ENCODE results near the gene GPRASP2. TPM values are rescaled to one million over a fixed set of nuclear protein-coding genes. Genes with fewer than 3 reads are reported as not detected.
"Not testable (repeated sequence)": the region's sequence is repeated elsewhere in the genome, so short reads cannot be mapped to it uniquely, and the experiment has no call there.

The GPRASP2 gene
- 11.5 and 13.2 TPM in 2 replicates for total RNA-seq

DNA sequence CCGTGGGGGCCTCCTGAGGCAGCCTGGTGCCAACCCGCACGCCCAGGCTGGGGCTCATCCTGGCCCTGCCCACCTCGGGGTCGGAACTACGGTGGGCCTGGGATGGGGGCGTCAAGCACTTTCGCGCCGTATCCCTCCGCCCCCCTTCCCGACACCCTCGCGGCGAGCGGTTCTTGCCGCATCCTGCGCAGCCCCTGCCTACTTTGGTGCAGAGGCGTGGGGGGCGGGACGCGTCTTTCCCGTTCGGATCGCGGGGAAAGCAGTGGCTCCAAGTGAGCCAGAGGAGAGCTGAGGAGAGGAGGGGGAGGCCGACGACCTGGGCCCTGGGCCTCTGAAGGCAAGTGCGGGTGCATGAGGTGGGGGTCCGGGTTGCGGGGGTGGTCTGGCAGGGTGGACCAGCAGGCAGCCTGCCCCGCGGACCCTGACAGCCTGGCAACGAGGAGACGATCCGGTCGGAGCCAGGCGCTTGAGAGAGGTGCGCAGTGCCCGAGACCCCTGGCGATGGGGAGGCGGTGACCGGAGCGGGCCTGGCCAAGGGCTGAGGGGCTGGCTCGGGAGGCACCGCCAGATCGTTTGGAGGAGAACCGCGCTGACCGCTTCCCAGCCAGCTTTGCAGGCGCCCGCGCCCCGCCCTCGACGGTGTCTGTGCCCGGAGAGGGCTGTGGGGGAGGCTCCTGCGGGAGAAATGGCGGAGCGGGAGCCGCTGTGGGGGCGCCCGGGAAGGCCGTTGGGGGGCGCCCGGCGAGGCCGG lies at the start of gene GPRASP2:
Gene GPRASP2 (plus strand): TSS at position 233 of the 751 bp plus-strand sequence. CDS start 2,422 bp downstream, outside the sequence.
- DNase-seq (ENCODE audit: low read depth): no peak

DNA sequence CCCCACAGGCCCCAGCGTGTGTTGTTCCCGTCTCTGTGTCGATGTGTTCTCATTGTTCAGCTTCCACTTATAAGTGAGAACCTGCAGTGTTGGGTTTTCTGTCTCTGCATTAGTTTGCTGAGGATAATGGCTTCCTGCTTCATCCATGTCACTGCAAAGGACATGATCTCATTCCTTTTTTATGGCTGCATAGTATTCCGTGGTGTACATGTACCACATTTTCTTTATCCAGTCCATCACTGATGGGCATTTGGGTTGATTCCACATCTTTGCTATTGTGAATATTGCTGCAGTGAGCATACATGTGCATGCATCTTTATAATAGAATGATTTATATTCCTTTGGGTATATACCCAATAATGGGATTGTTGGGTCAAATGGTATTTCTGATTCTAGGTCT lies 48.4 kb upstream of the GPRASP2 start:
- DNase-seq (ENCODE audit: low read depth): not testable (repeated sequence)

DNA sequence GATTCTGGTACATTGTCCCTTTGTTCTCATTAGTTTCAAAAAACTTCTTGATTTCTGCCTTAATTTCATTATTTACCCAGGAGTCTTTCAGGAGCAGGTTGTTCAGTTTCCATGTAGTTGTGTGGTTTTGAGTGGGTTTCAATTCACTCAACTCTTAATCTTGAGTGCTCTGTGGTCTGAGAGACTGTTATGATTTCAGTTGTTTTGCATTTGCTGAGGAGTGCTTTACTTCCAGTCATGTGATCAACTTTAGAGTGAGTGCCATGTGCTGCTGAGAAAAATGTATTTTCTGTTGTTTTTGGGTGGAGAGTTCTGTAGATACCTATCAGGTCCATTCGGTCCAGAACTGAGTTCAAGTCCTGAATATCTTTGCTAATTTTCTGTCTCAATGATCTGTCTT lies 45.2 kb upstream of the GPRASP2 start:
- DNase-seq (ENCODE audit: low read depth): not testable (repeated sequence)

DNA sequence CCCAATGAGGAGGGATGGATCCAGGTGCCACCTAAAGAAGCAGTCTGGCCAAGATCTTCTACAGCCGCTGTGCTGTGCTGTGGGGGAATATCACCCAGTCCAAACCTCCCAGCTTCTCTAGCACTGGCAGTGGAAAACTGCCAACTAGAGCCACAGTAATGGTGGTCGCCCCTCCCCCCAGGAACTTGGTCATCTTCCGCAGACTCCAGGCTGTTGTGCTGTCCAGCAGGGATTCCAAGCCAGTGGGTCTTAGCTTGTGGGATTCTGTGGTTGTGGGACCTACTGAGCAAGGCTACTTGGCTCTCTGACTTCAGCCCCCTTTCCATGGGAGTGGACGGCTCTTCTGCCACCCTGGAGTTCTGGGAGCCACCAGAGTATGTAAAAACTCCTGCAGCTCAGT lies 42.7 kb upstream of the GPRASP2 start:
- DNase-seq (ENCODE audit: low read depth): no peak

DNA sequence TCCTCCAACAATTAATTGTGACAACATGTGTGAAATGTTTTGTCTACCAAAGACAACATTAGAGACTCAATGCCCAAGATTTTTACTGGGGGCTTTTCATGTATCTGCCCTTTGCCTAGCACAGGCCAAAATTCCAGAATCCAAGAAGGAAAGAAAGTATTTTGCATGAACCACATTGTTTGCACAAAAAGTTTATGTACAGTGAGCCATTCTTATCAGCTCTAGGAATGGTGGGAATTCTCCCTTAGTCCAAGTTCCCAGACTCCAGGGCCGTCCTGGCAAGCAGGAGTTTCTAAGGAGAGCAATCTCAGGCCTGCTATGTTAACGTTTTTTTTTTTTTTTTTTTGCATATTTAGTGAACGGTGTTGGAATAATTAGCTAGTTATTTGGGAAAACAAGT lies 39.4 kb upstream of the GPRASP2 start:
- no peak for DNase-seq (ENCODE audit: low read depth)

DNA sequence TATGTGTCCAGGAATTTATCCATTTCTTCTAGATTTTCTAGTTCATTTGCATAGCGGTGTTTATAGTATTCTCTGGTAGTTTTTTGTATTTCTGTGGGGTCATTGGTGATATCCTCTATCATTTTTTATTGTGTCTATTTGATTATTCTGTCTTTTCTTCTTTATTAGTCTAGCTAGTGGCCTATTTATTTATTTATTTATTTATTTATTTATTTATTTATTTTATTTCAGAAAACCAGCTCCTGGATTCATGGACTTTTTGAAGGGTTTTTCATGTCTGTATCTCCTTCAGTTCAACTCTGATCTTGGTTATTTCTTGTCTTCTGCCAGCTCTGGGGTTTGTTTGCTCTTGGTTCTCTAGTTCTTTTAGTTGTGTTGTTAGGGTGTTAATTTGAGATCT lies 34.8 kb upstream of the GPRASP2 start:
- not testable (repeated sequence) for DNase-seq (ENCODE audit: low read depth)

DNA sequence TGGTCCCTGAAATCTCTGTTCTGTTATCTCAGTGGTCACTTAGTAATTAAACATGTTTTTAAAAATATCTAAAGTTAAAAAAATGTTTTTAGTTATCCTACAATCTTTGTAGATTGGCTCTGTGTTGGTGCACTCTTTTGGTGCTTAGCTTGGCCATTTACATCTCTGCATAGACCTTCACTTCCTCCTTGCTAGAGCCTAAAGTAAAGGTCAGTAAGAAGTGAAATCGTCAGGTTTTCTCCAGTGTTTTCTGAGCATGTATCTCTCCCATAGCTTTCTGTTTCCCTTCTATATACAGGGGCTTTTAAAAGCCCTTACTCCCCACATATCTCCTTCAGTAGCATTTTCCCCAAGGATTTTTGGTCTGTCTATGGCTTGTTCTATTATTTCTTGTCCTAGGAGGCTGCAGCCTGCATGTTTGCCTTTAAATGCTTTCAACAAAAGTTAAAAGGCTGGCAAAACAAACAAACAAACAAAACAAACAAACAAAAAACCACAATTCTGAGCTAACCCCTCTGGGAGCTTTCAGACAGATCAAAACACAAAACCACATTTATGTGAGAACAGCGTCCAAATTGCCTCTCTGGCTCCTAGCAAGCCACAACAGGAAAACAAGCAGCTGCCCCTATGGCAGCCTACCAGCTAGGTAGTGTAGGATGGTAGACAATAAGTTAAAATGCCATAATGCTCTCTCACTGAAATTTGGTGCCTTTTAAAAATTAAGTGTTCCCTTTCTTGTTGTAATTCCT lies 27.3 kb upstream of the GPRASP2 start:
- DNase-seq (ENCODE audit: low read depth): no peak

DNA sequence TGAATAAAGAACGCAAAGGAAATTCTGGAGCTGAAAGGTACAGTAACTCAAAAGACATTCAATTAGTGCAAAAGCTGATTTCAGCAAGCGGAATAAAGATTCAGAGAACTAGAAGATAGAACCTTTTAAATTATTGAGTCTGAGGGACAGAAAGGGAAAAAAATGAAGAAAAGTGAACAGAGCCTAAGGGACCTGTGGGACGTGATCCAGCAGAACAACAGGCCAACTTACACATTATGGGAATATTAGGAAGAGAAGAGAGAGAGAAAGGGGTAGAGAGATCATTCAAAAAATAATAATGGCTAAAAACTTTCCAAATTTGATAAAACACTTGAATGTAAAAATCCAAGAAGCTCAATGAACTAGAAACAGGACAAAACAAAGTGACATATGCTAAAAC lies 17.5 kb upstream of the GPRASP2 start:
- no peak for DNase-seq (ENCODE audit: low read depth)

DNA sequence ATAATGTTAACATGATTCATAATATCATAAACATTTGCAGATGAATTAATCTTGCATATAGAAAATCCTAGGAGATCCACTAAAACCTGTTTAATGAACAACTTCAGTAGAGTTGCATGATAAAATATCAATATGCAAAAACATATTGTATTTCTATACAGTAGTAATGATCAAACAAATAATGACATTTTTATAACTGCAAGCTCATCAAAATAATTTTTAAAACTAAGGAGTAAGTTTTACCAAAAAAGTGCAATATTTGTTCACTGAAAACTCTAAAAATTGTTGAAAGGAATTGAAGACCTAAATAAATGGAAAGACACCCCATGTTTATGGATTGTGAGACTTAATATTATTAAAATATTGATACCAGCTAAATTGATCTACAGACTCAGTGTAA lies 15.9 kb upstream of the GPRASP2 start:
- no peak for DNase-seq (ENCODE audit: low read depth)

DNA sequence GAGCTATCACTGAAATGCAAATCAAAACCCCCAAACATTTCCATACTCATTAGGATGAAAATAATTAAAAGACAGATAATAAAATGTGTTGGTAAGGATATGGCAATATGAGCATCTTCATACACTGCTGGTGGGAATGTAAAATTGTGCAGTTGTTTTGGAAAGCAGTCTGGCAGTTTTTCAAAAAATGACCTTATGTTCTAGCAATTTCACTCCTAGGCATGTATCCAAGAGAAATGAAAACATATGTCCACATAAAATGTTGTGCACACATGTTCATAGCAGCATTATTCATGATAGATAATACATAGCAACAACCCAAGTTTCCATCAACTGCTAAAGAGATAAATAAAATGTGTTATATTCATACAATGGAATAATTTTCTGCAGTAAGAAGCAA lies 14.8 kb upstream of the GPRASP2 start:
- no peak for DNase-seq (ENCODE audit: low read depth)

DNA sequence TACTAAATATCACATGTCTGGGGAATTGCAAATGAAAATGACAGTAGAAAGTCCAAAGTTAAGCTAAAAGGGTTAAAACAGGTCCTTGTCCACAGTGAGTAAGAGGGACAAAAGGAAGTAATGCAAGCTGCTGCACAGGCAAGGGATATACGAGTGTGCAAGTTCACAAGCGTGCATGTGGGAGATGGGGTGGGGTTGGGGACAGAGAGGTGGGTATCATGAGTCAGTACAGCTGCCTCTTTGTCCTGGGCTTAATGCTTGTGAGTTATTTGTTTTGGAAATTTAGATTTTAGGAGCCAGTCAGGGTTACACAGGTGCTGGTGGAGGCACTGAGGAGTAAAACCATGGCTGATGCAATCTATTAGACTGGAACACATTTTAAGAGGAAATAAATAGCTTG lies 3.3 kb upstream of the GPRASP2 start:
- no peak for DNase-seq (ENCODE audit: low read depth)

DNA sequence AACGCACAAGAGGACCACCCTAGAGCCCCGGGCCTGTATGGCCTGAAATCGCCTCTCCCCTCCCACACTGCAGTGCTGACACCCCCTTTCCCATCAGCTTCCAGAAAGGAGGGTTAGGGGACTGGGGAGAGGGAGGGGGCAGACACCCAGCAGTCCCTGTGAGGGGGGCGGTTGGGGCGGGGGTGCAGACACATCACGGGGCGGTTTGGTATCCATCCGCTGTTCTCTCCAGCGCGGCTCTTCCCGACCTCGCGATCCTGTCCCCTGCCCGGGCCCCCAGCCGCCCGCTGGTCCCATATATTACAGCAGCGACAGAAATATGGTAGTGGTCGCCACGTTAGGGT lies 404 bp upstream of the GPRASP2 start:
- DNase-seq (ENCODE audit: low read depth): no peak

DNA sequence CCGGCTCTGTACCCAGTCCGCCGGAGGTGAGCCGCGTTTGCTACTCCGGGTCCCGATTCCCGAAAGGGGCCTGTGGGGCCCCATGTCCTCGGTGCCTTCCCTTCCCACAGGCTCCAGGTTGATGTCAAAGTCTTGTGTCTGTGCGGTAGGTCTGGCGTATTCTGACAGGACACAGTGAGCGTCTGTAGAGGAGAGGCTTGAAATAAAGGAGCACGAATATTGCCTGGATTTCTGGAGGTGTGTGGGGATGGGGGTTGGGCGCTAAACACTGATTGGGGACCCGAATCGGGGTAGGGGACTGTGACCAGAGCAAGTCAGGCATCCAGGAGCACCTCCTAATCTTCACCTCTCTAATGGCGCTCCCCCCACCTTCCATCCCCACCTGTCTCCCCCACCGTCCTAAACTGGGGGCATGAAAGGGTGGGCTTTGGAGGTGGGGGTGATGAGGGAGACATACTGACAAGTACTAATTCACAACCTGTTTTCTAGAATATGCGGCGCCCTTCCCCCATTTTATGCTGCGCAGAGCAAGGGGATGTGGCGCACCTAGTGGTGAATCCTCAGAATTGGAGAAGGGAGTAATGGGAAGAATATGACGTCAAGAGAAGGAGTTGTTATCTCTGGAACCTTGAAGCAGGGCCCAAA lies 855 bp downstream of the GPRASP2 start:
- peak; percentile 28 for DNase-seq (ENCODE audit: low read depth)

DNA sequence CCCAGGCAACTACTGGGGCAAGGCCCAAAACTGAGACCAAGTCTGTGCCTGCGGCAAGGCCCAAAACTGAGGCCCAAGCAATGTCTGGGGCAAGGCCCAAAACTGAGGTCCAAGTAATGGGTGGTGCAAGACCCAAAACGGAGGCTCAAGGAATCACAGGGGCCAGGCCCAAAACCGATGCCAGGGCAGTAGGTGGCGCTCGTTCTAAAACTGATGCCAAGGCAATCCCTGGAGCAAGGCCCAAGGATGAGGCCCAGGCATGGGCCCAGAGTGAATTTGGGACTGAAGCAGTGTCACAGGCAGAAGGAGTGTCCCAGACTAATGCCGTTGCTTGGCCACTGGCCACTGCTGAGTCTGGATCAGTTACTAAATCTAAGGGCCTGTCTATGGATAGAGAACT lies 2.7 kb downstream of the GPRASP2 start:
- no peak for DNase-seq (ENCODE audit: low read depth)

DNA sequence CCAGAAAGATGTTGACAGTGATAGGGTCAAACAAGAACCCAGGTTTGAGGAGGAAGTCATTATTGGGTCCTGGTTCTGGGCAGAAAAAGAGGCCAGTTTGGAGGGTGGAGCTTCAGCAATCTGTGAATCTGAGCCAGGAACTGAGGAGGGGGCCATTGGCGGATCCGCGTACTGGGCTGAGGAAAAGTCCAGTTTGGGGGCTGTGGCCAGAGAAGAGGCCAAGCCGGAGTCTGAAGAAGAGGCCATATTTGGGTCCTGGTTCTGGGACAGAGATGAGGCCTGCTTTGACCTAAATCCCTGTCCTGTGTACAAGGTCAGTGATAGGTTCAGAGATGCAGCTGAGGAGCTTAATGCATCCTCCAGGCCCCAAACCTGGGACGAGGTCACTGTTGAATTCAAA lies 3.7 kb downstream of the GPRASP2 start:
- no peak for DNase-seq (ENCODE audit: low read depth)

DNA sequence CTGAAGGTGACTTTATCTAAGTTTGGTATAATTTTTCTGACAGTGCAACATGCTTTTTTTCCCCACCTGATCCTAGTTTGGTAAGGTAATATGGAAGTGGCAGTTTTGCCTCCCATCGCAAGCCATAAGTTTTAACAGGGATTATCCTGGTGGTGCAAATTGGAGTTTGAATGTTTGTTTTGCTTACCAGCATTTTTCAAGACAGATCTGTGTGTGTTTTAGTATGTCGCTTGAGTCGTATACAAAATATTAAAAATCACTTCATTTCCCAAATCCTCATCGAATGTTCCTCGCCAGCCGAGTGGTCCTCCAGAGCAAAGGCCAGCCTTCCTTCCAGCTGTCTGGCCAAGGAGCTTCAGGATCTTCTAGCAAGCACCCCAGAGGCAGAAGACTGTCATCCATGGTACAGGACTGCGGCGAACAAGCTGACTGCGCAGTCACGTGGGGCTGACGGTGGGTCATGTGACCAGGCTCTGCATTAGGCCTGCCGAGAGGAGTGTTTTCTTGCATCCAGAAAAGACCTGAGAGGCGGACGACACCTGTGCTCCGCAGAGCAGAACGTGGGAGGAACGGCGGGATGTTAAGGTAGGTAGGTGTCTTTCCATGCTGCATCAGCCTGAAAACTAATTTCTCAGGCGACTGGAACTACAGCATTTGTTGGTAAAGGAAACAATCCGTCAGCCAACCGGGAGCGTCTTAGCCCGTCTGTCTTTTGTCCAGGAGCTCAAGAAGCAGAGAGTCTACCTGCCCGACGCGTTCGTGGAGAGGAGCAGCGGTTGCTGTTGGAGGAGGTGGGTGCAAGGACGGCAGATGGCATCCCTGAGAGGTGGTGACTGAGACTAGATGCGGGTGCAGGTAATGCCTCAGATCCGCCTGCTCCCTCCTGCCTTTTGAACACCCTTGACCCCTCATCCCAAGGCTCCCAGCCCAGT lies 8.3 kb downstream of the GPRASP2 start, which contains the start of gene GPRASP3:
Gene GPRASP3 (plus strand): TSS at position 507 of the 932 bp plus-strand sequence. CDS start 28,253 bp downstream, outside the sequence.
- peak; percentile 49 for DNase-seq (ENCODE audit: low read depth)

DNA sequence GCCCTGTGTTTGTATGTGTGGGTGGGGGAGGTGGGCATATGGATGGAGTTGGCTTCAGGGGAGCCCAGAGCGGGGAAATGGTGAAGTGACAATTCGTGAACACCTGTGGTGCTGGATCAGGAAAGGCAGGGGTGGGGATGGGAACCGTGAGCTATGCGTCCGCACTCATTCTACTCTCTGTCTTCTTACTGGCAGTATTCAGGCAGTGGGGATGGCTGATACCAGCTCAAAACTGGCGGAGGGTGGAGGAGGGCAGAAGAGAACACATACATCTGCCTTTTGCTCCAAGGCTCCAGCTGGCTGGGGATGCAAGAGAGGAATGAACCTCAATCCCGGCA lies 8.9 kb downstream of the GPRASP2 start:
- not testable (repeated sequence) for DNase-seq (ENCODE audit: low read depth)

DNA sequence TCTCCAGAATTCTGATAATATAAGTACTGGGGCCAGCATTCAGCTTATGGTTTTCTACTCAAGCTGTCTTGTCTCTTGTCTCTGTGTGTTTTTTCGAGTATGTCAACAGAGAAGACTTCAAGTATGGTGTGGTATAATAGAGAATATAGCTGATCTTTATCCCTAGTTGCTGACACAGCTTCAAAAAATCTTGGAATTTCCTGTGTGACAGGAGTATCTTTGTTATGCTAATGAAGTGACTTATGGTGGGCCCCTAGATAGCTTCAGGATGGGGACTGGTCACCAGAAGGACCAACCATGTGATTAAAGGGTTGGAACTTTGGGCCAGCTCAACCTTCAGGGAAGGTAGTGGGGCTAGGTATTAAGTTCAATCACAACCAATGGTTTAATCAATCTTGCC lies 11.2 kb downstream of the GPRASP2 start:
- DNase-seq (ENCODE audit: low read depth): no peak

DNA sequence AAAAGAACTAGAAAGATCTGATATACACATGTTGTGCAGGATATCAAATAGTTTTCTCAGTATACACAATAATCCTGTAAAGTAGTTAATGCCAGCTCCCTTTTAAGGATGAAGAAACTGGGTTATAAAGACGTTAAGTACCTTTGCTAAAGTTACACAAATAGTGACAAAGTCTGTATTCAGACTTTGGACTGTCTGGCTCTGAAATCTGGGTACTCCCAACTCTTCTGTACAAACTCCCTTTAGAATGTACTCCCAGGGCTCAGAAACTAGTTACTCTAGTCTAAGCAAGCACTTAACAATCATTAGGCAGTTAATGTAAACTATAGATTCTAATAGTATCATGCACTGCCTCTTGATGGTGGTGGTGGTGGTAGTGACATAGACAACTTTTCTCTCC lies 15.5 kb downstream of the GPRASP2 start:
- DNase-seq (ENCODE audit: low read depth): no peak

DNA sequence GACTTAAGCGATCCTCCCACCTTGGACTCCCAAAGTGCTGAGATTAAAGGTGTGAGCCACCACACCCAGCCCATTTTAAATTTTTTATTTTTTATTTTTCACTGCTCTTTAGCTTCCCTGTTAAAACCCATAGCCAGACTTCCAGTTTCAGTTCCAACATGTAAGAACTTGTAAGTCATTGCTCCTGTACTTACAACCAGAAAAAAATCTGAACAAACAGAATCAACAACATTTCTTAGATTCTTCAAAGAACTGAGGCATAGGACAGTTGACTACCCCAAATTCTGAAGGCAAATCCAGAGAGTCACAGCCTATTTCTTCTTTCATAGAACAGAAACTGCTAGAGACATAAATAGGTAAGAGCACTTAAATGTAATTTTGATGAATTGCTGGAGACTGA lies 16.4 kb downstream of the GPRASP2 start:
- no peak for DNase-seq (ENCODE audit: low read depth)

DNA sequence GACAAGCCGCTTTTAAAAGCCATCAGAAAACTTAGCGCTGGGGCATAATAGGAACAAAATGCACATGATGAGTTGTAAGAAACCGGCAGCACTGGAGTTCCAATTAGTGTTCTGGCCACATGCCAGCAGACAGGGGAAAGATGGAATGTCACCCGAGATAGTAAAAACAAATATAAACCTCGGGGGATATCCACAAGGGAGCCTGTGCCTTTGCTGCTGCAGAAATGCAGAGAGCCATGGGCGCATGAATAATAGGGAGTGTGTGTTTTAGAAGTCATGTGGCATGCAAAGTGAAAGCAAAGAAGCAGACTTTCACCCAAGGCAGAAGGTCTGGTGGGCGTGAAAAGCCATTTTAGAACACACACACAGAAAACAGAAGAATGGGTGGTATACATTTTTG lies 27.4 kb downstream of the GPRASP2 start:
- DNase-seq (ENCODE audit: low read depth): no peak

DNA sequence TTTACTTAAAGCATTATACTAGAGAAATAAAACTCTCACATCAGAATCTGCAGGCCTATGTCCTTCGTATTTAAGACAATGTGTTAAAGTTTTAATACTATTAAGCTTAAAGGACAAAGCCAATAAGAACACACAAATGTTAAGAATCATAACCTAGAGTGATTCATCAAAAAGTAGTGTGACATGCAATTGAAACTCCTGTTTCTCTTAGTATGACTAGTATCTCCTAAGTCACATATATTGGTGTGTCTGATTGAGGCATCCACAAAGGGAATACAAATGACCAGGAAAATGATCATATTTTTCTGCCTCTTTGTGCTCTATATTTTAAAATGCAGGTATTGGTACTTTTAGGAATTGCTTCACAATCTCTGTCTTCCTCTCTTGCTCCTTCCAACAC lies 32.1 kb downstream of the GPRASP2 start:
- DNase-seq (ENCODE audit: low read depth): no peak

Measured in renal cortical epithelial cell (primary cell).